ENCODE data around the gene TMEM108.

DNA sequence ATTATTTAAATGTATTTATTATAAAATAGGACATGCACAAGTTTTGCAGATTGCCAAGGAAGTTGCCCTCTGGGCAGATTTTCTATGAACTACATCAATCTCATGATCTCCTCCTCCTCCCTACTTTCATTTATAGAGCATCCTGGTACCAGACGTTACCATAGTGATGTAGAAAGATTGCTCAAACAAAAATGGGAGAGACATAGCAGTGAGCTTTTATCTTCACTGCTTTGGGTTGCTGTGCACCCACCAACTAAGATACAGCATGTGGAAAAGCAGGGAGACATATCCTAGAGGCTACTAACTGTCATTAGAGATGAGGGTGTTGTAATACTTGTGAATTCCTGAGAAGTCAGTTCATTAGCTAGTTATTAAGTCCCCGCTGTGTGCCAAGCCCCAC, 224.1 kb downstream of the TMEM108 start:
- TF ChIP-seq, protein P1, sequence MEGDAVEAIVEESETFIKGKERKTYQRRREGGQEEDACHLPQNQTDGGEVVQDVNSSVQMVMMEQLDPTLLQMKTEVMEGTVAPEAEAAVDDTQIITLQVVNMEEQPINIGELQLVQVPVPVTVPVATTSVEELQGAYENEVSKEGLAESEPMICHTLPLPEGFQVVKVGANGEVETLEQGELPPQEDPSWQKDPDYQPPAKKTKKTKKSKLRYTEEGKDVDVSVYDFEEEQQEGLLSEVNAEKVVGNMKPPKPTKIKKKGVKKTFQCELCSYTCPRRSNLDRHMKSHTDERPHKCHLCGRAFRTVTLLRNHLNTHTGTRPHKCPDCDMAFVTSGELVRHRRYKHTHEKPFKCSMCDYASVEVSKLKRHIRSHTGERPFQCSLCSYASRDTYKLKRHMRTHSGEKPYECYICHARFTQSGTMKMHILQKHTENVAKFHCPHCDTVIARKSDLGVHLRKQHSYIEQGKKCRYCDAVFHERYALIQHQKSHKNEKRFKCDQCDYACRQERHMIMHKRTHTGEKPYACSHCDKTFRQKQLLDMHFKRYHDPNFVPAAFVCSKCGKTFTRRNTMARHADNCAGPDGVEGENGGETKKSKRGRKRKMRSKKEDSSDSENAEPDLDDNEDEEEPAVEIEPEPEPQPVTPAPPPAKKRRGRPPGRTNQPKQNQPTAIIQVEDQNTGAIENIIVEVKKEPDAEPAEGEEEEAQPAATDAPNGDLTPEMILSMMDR (optimal IDR thresholded peaks at IDR 0.05 in 1 of 3, IDR thresholded peaks at IDR 0.05 in 1 of 3, conservative IDR thresholded peaks at IDR 0.05 in 1 of 3; ENCODE audit: extremely low read depth in 1 of 3, insufficient read depth in 2 of 3, low read length in 3 of 3): no peak
- no peak for TF ChIP-seq EZH2 (IDR thresholded peaks at IDR 0.05; ENCODE audit: low read length)

All from keratinocyte (primary cell).